GM18517 (cell line): ENCODE data around the gene NDRG4.

Experiments
- ATAC-seq: cut with Tn5 transposase; IDR thresholded peaks from one replicate; pipeline ENCODE4 v1.9.1; 2021; ENCODE audit warnings: mild to moderate bottlenecking, moderate library complexity; ENCODE audit not compliant: unreplicated experiment

Gene NDRG4

GRCh38 chr16:58493756-58494431, 6.0 kb upstream of the NDRG4 start:
- ATAC-seq: no peak

- ATAC-seq: peak; percentile 86
Measured at GRCh38 chr16:58494981-58495520, 4.9 kb upstream of the NDRG4 start.

GRCh38 chr16:58495521-58496331, 4.2 kb upstream of the NDRG4 start:
- no peak for ATAC-seq

- no peak for ATAC-seq
Measured at GRCh38 chr16:58497468-58497867, 2.5 kb upstream of the NDRG4 start.

GRCh38 chr16:58497935-58498334, 2.0 kb upstream of the NDRG4 start:
- no peak for ATAC-seq

GRCh38 chr16:58498341-58499091, 1.4 kb upstream of the NDRG4 start:
- ATAC-seq: no peak

- no peak for ATAC-seq
Measured at GRCh38 chr16:58499092-58499511, 841 bp upstream of the NDRG4 start.

GRCh38 chr16:58500430-58501241, 693 bp downstream of the NDRG4 start:
- no peak for ATAC-seq

- ATAC-seq: no peak
Measured at GRCh38 chr16:58501242-58502131, 1.5 kb downstream of the NDRG4 start.

GRCh38 chr16:58502217-58502921, 2.4 kb downstream of the NDRG4 start:
- no peak for ATAC-seq

GRCh38 chr16:58503166-58503862, 3.4 kb downstream of the NDRG4 start:
- ATAC-seq: no peak

- ATAC-seq: no peak
Measured at GRCh38 chr16:58503863-58504688, 4.1 kb downstream of the NDRG4 start.

- ATAC-seq: no peak
Measured at GRCh38 chr16:58506241-58507194, 6.6 kb downstream of the NDRG4 start.

GRCh38 chr16:58507195-58507962, 7.4 kb downstream of the NDRG4 start:
- ATAC-seq: no peak

GRCh38 chr16:58507963-58508670, 8.2 kb downstream of the NDRG4 start:
- ATAC-seq: no peak
